Spleen (tissue), 11 donors: ENCODE data around the gene SIPA1L3. TPM values are rescaled to one million over a fixed set of nuclear protein-coding genes. Genes with fewer than 3 reads are reported as not detected.

ENCODE experiments used
- DNase-seq: peaks from one replicate; pipeline ENCODE4 v3.0.0-alpha.2; 2020
- H3K27ac ChIP-seq, 8 donors: fragments of 200-600 bp; sonication (generic) in 7 of 8; 1 replicate in 4 of 8; 2 replicates in 4 of 8; pipeline versions ENCODE4 v1.5.0 to v1.8.0; 2016 to 2021; ENCODE audit warnings: inconsistent platforms in 4 of 8, mild to moderate bottlenecking in 4 of 8, moderate library complexity in 1 of 8
- H3K27me3 ChIP-seq, 7 donors: fragments of 200-600 bp; sonication (generic) in 6 of 7; replicated peaks in 1 of 7; 1 replicate in 4 of 7; 2 replicates in 3 of 7; pipeline versions ENCODE4 v1.5.0 to v1.8.0; 2016 to 2021; ENCODE audit warnings: inconsistent platforms in 3 of 7, mild to moderate bottlenecking in 1 of 7
- H3K36me3 ChIP-seq, 6 donors: fragments of 200-600 bp; sonication (generic) in 5 of 6; 1 replicate in 4 of 6; 2 replicates in 2 of 6; pipeline versions ENCODE4 v1.5.0 to v1.8.0; 2016 to 2021; ENCODE audit warnings: inconsistent platforms in 2 of 6
- H3K4me1 ChIP-seq, 6 donors: fragments of 200-600 bp; sonication (generic) in 5 of 6; 1 replicate in 3 of 6; 2 replicates in 3 of 6; pipeline versions ENCODE4 v1.5.0 to v1.8.0; 2016 to 2021; ENCODE audit warnings: inconsistent platforms in 3 of 6
- H3K4me3 ChIP-seq, 8 donors: fragments of 200-600 bp; sonication (generic) in 7 of 8; 1 replicate in 4 of 8; 2 replicates in 4 of 8; pipeline versions ENCODE4 v1.5.0 to v1.8.0; 2016 to 2021; ENCODE audit warnings: inconsistent platforms in 4 of 8, mild to moderate bottlenecking in 4 of 8, moderate library complexity in 2 of 8
- H3K9me3 ChIP-seq, 8 donors: fragments of 200-600 bp; sonication (generic) in 7 of 8; 1 replicate in 4 of 8; 2 replicates in 4 of 8; pipeline versions ENCODE4 v1.5.0 to v1.8.0; 2016 to 2021; ENCODE audit warnings: inconsistent platforms in 4 of 8
- CTCF ChIP-seq, 11 experiments: fragments of 200-600 bp in 7 of 11; fragments of 450-650 bp in 4 of 11; sonication (generic) in 4 of 11; IDR thresholded peaks in 8 of 11; conservative IDR thresholded peaks in 3 of 11; 1 replicate in 7 of 11; 2 replicates in 4 of 11; pipeline versions ENCODE4 v1.4.0 to v1.8.0; 2016 to 2021; ENCODE audit warnings: antibody characterized with exemption in 11 of 11, inconsistent platforms in 4 of 11, mild to moderate bottlenecking in 1 of 11
- POLR2A ChIP-seq, 3 donors: fragments of 450-650 bp; IDR thresholded peaks; one replicate each; pipeline ENCODE4 v1.5.1; 2017; ENCODE audit warnings: antibody characterized with exemption in 3 of 3, mild to moderate bottlenecking in 1 of 3
- POLR2AphosphoS5 ChIP-seq, 3 donors: sonication (generic); formaldehyde crosslinking; IDR thresholded peaks; one replicate each; pipeline ENCODE4 v1.5.1; 2017; ENCODE audit warnings: antibody characterized with exemption in 3 of 3
- WGBS, 5 donors: extraction: QIAGEN DNeasy Blood & Tissue Kit in 3 of 5; methylation state at CpG; one replicate each; pipeline versions ENCODE4 v1.1.5 to v1.1.7; 2013 to 2018; 5-methylcytosine and 5-hydroxymethylcytosine counted together
- intact Hi-C: fragments of 100-400 bp; cut with DNase I; formaldehyde crosslinking; loops from one replicate; pipeline ENCODE4 v1.15.0; 2023; ENCODE audit warnings: low total_unique reads
- polyA plus RNA-seq, 3 donors: library from polyadenylated mRNA; stranded (reverse); fragments of 200-250 nt; gene quantifications; one replicate each; pipeline ENCODE4 v1.2.1, GENCODE V29; 2013
- total RNA-seq, 7 donors: library from RNA; depleted of rRNA in 3 of 7; stranded (reverse); fragments of >200 nt in 3 of 7; fragmentation: NEBNext Ultra II Directional in 4 of 7; extraction: Animal tissue kit (Norgen Biotek cat#: 25700) in 4 of 7; gene quantifications; one replicate each; pipeline versions ENCODE4 v1.1.0 to v1.2.1, GENCODE V29; 2016 to 2021
- donor health status: healthy with polysubstance abuse.
- donor health status: DM: no; HTN: no; CAD: no; lungs with moderate emphysema.
- donor health status: DM: no; HTN: no; CAD: no.
- donor health status: Bipolar disorder and iron deficiency.
- donor health status: healthy.
- donor health status: DM: no; HTN: no; CAD: no.
- donor health status: DM: yes; HTN: yes; CAD: no.

The SIPA1L3 gene
- total and polyA plus RNA-seq, 10 donors: 5.4 to 62.6 (median 40.3) TPM

DNA sequence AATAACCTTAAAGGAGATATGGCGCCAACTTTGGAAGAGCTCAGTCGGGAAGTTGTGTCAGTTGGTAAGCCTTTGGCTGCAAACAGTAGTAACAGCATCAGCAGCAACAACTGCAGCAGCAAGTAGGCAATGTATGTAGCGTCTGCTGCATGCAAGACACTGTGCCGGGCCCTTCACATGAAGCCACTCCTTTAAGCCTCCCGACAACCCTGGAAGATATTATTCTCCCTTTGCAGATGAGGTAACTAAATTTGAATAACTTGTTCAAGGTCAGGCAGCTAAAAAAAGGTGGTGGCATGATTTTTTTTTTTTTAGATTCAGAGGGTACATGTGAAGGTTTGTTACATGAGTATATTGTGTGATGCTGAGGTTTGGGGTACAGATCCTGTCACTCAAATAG lies 19.7 kb downstream of the SIPA1L3 start:
- Histone ChIP-seq H3K9me3 (no peaks in the 10 kb centered on the region), H3K36me3 (peaks cover 0 to 11% (median 0%) of the 10 kb centered on the region in 6 donors), H3K27me3 (no peaks in the 10 kb centered on the region), H3K4me3 (no peak overlapping the region), H3K27ac (peak overlapping the region in 5 of 8 donors; percentile 32 to 65 (median 45)), H3K4me1 (peaks cover 8 to 89% (median 58%) of the 10 kb centered on the region in 6 donors)
- no peak for DNase-seq
- no peak for TF ChIP-seq POLR2A (IDR thresholded peaks at IDR 0.05)
- no peak for TF ChIP-seq CTCF (IDR thresholded peaks at IDR 0.05 in 8 of 11, conservative IDR thresholded peaks at IDR 0.05 in 3 of 11)
- no peak for TF ChIP-seq POLR2AphosphoS5 (IDR thresholded peaks at IDR 0.05)
- intact Hi-C loops: no loop called here
- 59 to 79% (median 76%) methylated on average over 5 of the region's 5 CpGs for WGBS, 5 donors

DNA sequence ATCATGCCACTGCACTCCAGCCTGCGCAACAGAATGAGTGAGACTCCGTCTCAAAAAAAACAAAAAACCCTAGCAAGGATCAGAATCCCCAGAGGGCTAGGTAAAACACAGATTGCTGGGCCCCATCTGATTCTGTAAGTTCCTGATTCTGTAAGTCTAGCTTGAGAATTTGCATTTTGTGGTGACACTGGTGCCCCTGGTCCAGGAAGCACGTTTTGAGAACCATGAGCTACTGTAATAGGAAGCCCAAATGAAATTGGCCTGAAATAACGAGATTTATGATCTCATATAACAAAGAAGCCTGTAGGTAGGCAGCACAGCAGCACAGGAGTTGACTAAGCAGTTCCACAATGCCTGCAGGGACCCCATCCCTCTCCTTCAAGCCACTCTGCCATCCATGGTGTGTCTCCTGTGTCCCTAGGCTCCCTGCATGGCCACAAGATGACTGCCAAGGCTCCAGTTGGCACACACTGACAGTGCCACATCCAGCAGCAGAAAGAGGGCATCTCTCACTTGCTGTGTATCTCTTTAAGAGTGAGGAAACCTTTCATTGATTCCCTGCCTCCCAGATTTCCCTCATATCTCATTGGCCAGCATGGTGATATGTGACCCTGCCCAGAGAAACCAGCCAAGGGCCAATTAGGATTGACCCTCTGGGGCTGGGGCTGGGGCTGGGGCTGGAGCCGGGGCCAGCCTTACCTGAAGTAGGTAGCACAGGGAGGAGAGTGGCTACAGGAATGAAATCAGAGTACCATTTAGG lies 21.7 kb downstream of the SIPA1L3 start:
- Histone ChIP-seq H3K4me1 (peaks cover 15 to 89% (median 70%) of the 10 kb centered on the region in 6 donors), H3K27me3 (no peaks in the 10 kb centered on the region), H3K4me3 (peak overlapping the region in 1 of 8 donors; percentile 31), H3K36me3 (peaks cover 0 to 3% (median 0%) of the 10 kb centered on the region in 6 donors), H3K27ac (peak overlapping the region; percentile 55 to 87 (median 79)), H3K9me3 (no peaks in the 10 kb centered on the region)
- intact Hi-C loops: no loop called here
- WGBS, 5 donors: 32 to 51% (median 47%) methylated on average over 5 of the region's 5 CpGs
- DNase-seq: no peak
- TF ChIP-seq POLR2A (IDR thresholded peaks at IDR 0.05): no peak
- TF ChIP-seq CTCF (IDR thresholded peaks at IDR 0.05 in 8 of 11, conservative IDR thresholded peaks at IDR 0.05 in 3 of 11): no peak
- peak in 2 of 3 donors; percentile 30 to 48 for TF ChIP-seq POLR2AphosphoS5 (IDR thresholded peaks at IDR 0.05)

- no peaks in the 10 kb centered on the region for H3K27me3 ChIP-seq
- intact Hi-C loops: no loop called here
- H3K9me3 ChIP-seq: no peaks in the 10 kb centered on the region
- TF ChIP-seq POLR2A (IDR thresholded peaks at IDR 0.05): no peak
- no peak for TF ChIP-seq POLR2AphosphoS5 (IDR thresholded peaks at IDR 0.05)
- TF ChIP-seq CTCF (IDR thresholded peaks at IDR 0.05 in 8 of 11, conservative IDR thresholded peaks at IDR 0.05 in 3 of 11): no peak
- H3K4me1 ChIP-seq: peaks cover 15 to 91% (median 72%) of the 10 kb centered on the region in 6 donors
- H3K36me3 ChIP-seq: peaks cover 0 to 5% (median 0%) of the 10 kb centered on the region in 6 donors
- peak overlapping the region in 7 of 8 donors; percentile 58 to 87 (median 80) for H3K27ac ChIP-seq
- no peak for DNase-seq
- 71 to 85% (median 82%) methylated on average over 4 of the region's 4 CpGs for WGBS, 5 donors
- no peak overlapping the region for H3K4me3 ChIP-seq
These were observed 22.4 kb downstream of the SIPA1L3 start for GRCh38 chr19:37929355-37929923.

DNA sequence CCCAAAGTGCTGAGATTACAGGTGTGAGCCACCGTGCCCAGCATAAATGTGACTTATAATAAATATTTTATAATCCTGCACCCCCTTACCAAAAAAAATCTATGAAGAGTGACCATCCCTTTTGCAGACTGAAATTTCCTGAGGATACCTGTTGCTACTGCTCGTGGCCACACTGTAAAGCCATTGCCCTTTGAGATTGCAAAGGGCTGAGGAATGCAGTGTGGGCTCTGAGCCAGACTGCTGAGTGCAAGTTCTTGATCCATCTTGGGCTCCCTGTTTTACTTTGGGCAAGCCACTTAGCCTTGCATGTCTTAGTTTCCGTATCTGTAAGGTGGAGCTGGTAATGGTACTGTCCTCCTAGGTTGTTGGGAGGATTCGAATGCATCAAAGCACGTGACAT lies 23.4 kb downstream of the SIPA1L3 start:
- Histone ChIP-seq H3K27ac (peak overlapping the region in 2 of 8 donors; percentile 83 to 87), H3K9me3 (peaks cover 2 to 10% (median 8%) of the 10 kb centered on the region in 8 donors), H3K27me3 (no peaks in the 10 kb centered on the region), H3K4me3 (no peak overlapping the region), H3K4me1 (peaks cover 15 to 92% (median 72%) of the 10 kb centered on the region in 6 donors), H3K36me3 (peaks cover 0 to 5% (median 0%) of the 10 kb centered on the region in 6 donors)
- DNase-seq: no peak
- intact Hi-C loops: no loop called here
- 89 to 97% (median 94%) methylated on average over 5 of the region's 5 CpGs for WGBS, 5 donors
- TF ChIP-seq POLR2AphosphoS5 (IDR thresholded peaks at IDR 0.05) (no peak), CTCF (IDR thresholded peaks at IDR 0.05 in 8 of 11, conservative IDR thresholded peaks at IDR 0.05 in 3 of 11) (no peak), POLR2A (IDR thresholded peaks at IDR 0.05) (no peak)
